SK-N-SH (cell line): ENCODE results near the gene PRG2. TPM values are rescaled to one million over a fixed set of nuclear protein-coding genes. Genes with fewer than 3 reads are reported as not detected.

Source experiments
- CTCF ChIA-PET: fragments of 300-600, 350-600 bp; formaldehyde crosslinking; extraction: SDS; loops from one replicate; lab custom pipeline; 2021; lab: Yijun Ruan, JAX
- POLR2A ChIA-PET: fragments of 350-600 bp; sonication (Branson Sonifier 250); formaldehyde crosslinking; extraction: SDS; loops from one replicate; lab custom pipeline; 2020; ENCODE audit warnings: antibody characterized with exemption, inconsistent platforms; lab: Yijun Ruan, JAX
- DNase-seq: peaks from one replicate; pipeline ENCODE4 v3.0.0; 2012
- H2AFZ ChIP-seq: fragments of 200-600 bp; sonication (generic); 2 replicates; pipeline ENCODE4 v1.8.1; 2016; ENCODE audit warnings: antibody characterized with exemption, mild to moderate bottlenecking, low read depth
- H3F3A ChIP-seq: fragments of 200-600 bp; sonication (generic); replicated peaks from 2 replicates; pipeline ENCODE3; 2016; ENCODE audit warnings: antibody characterized with exemption, mild to moderate bottlenecking; ENCODE audit not compliant: insufficient read depth
- H3K27ac ChIP-seq, 2 experiments: fragments of 200-500 bp in 1 of 2; fragments of 200-600 bp in 1 of 2; sonication (Bioruptor generic) in 1 of 2; sonication (generic), shearing (Covaris generic) in 1 of 2; 2 replicates each; pipeline versions ENCODE4 v1.5.1 to v1.6.1; 2014 to 2016; ENCODE audit warnings: low read depth in 2 of 2, inconsistent platforms in 1 of 2, low read length in 1 of 2, mild to moderate bottlenecking in 1 of 2, mixed read lengths in 1 of 2
- H3K27me3 ChIP-seq: fragments of 200-600 bp; sonication (generic), shearing (Covaris generic); 2 replicates; pipeline ENCODE4 v1.6.1; 2016; ENCODE audit warnings: mixed run types; ENCODE audit not compliant: insufficient read depth
- H3K36me3 ChIP-seq, 2 experiments: fragments of 200-500 bp in 1 of 2; fragments of 200-600 bp in 1 of 2; sonication (Bioruptor generic) in 1 of 2; sonication (generic) in 1 of 2; replicated peaks in 1 of 2; 2 replicates each; pipeline versions ENCODE3 to v1.5.1; 2014 to 2016; ENCODE audit warnings: low read length in 1 of 2, mild to moderate bottlenecking in 1 of 2; ENCODE audit not compliant: insufficient read depth in 2 of 2, control insufficient read depth in 1 of 2
- H3K4me1 ChIP-seq, 2 experiments: fragments of 200-500 bp in 1 of 2; fragments of 200-600 bp in 1 of 2; sonication (Bioruptor generic) in 1 of 2; sonication (generic), shearing (Covaris generic) in 1 of 2; 2 replicates each; pipeline versions ENCODE4 v1.5.1 to v1.6.1; 2014 to 2016; ENCODE audit warnings: low read depth in 1 of 2, low read length in 1 of 2, mixed run types in 1 of 2; ENCODE audit not compliant: insufficient read depth in 2 of 2, control insufficient read depth in 1 of 2
- H3K4me2 ChIP-seq: fragments of 200-600 bp; sonication (generic), shearing (Covaris generic); 2 replicates; pipeline ENCODE4 v1.6.1; 2017; ENCODE audit warnings: mixed run types
- H3K4me3 ChIP-seq, 2 experiments: fragments of 200-500 bp in 1 of 2; fragments of 200-600 bp in 1 of 2; sonication (Bioruptor generic) in 1 of 2; sonication (generic), shearing (Covaris generic) in 1 of 2; 2 replicates each; pipeline versions ENCODE4 v1.5.1 to v1.8.1; 2014 to 2016; ENCODE audit warnings: low read depth in 2 of 2, inconsistent platforms in 1 of 2, low read length in 1 of 2, mild to moderate bottlenecking in 1 of 2, mixed read lengths in 1 of 2, moderate library complexity in 1 of 2
- H3K79me2 ChIP-seq: fragments of 200-600 bp; sonication (generic); 2 replicates; pipeline ENCODE4 v1.8.1; 2017; ENCODE audit warnings: mild to moderate bottlenecking; ENCODE audit not compliant: insufficient read depth
- H3K9ac ChIP-seq: fragments of 200-600 bp; sonication (generic); 2 replicates; pipeline ENCODE4 v1.6.1; 2017; ENCODE audit warnings: mixed run types
- H3K9me2 ChIP-seq: fragments of 200-600 bp; sonication (generic); 2 replicates; pipeline ENCODE4 v1.6.1; 2017; ENCODE audit warnings: mixed run types
- H3K9me3 ChIP-seq: fragments of 200-600 bp; sonication (generic); 2 replicates; pipeline ENCODE4 v1.6.1; 2017; ENCODE audit warnings: mixed run types, mild to moderate bottlenecking, moderate library complexity
- H4K20me1 ChIP-seq: fragments of 200-600 bp; sonication (generic); 2 replicates; pipeline ENCODE4 v1.6.1; 2017; ENCODE audit warnings: mild to moderate bottlenecking, mixed run types; ENCODE audit not compliant: insufficient read depth
- ELF1 ChIP-seq: IDR thresholded peaks from 2 replicates; pipeline ENCODE4 v1.4.0; 2012
- EZH2phosphoT487 ChIP-seq: fragments of 200-600 bp; sonication (generic); IDR thresholded peaks from 2 replicates; pipeline ENCODE4 v1.6.1; 2017; ENCODE audit warnings: low read depth, mixed run types, mild to moderate bottlenecking, antibody characterized with exemption, moderate library complexity, borderline replicate concordance
- FOXJ3 ChIP-seq: sonication (generic); formaldehyde crosslinking; IDR thresholded peaks from 2 replicates; pipeline ENCODE4 v1.5.1; 2020; ENCODE audit warnings: mild to moderate bottlenecking, missing genetic modification reagents
- FOXM1 ChIP-seq: IDR thresholded peaks from 2 replicates; pipeline ENCODE4 v1.4.0; 2012; ENCODE audit warnings: low read depth, mild to moderate bottlenecking
- GATA2 ChIP-seq: sonication (generic); formaldehyde crosslinking; IDR thresholded peaks from 2 replicates; pipeline ENCODE4 v1.5.0; 2020; ENCODE audit warnings: mild to moderate bottlenecking, missing genetic modification reagents
- MXI1 ChIP-seq: IDR thresholded peaks from 2 replicates; pipeline ENCODE4 v1.6.1; 2012; ENCODE audit warnings: mild to moderate bottlenecking, low read depth, low read length, improper control_type of control experiment
- NFIC ChIP-seq: IDR thresholded peaks from 2 replicates; pipeline ENCODE4 v1.4.0; 2012; ENCODE audit warnings: borderline replicate concordance
- NRF1 ChIP-seq: IDR thresholded peaks from 2 replicates; pipeline ENCODE4 v1.6.1; 2012; ENCODE audit warnings: low read depth, mild to moderate bottlenecking, low read length
- PBX3 ChIP-seq: IDR thresholded peaks from 2 replicates; pipeline ENCODE4; 2012
- POLR2AphosphoS5 ChIP-seq: IDR thresholded peaks from 2 replicates; pipeline ENCODE4 v1.6.1; 2012; ENCODE audit warnings: low read depth, low read length
- RFX5 ChIP-seq: IDR thresholded peaks from 2 replicates; pipeline ENCODE4 v1.6.1; 2012; ENCODE audit warnings: mild to moderate bottlenecking, improper control_type of control experiment, low read length
- SIN3A ChIP-seq: IDR thresholded peaks from 2 replicates; pipeline ENCODE4 v1.6.1; 2012; ENCODE audit warnings: low read depth, mild to moderate bottlenecking, low read length, moderate library complexity, borderline replicate concordance
- TAF1 ChIP-seq: IDR thresholded peaks from 2 replicates; pipeline ENCODE4 v1.6.1; 2012; ENCODE audit warnings: low read depth, mild to moderate bottlenecking, low read length, moderate library complexity, borderline replicate concordance
- TCF12 ChIP-seq: IDR thresholded peaks from 2 replicates; pipeline ENCODE4 v1.4.0; 2012
- USF2 ChIP-seq: fragments of 150-350 bp; IDR thresholded peaks from 2 replicates; pipeline ENCODE4 v1.6.1; 2017; ENCODE audit warnings: antibody characterized with exemption, low read length, low read depth, borderline replicate concordance
- YY1 ChIP-seq: IDR thresholded peaks from 2 replicates; pipeline ENCODE4 v1.4.0; 2012; ENCODE audit warnings: low read depth, mild to moderate bottlenecking
- ZBTB33 ChIP-seq: IDR thresholded peaks from 2 replicates; pipeline ENCODE4 v1.4.0; 2012; ENCODE audit warnings: low read depth, borderline replicate concordance
- WGBS: methylation state at CpG from one replicate; pipeline ENCODE4 v1.1.6; 2017; ENCODE audit warnings: low lambda C conversion rate; 5-methylcytosine and 5-hydroxymethylcytosine counted together
- polyA plus RNA-seq, 3 experiments: library from polyadenylated mRNA; depleted of rRNA; stranded (reverse); fragments of >200 nt; gene quantifications; 2 replicates each; pipeline ENCODE4 v1.2.3, GENCODE V29; 2012

Gene PRG2
- polyA plus RNA-seq, 1 of the 3 experiments (the other 2 are of a cell fraction), result not detected

GRCh38 chr11:57358991-57359390 is 31.5 kb downstream of the PRG2 start:
- Histone ChIP-seq H3K9ac (no peak overlapping the region), H3K27me3 (peaks cover 9% of the 10 kb centered on the region; the same call in 1 of the 2 replicates), H3F3A (no peaks in the 10 kb centered on the region), H3K4me3 (no peak overlapping the region), H3K9me3 (no peaks in the 10 kb centered on the region), H3K79me2 (no peaks in the 10 kb centered on the region), H4K20me1 (no peaks in the 10 kb centered on the region), H2AFZ (no peak overlapping the region), H3K4me2 (no peak overlapping the region), H3K9me2 (no peaks in the 10 kb centered on the region), H3K27ac (no peak overlapping the region), H3K36me3 (no peaks in the 10 kb centered on the region), H3K4me1 (no peaks in the 10 kb centered on the region; a peak in 1 of 4 replicates)
- DNase-seq, result no peak
- POLR2A ChIA-PET, result no interaction called here
- 42% methylated on average over 6 of the region's 9 CpGs for WGBS
- CTCF ChIA-PET, result interaction anchor here (0.9 to 7.1 kb wide), 3 partner anchors 9 to 254 kb away, joined by 3 to 33 read pairs (median 8); no protein-coding TSS in a partner anchor
- TF ChIP-seq PBX3 (no peak), NRF1 (no peak), TAF1 (no peak)

GRCh38 chr11:57358543-57358961 is 31.9 kb downstream of the PRG2 start:
- Histone ChIP-seq H3F3A (no peaks in the 10 kb centered on the region), H3K9me2 (no peaks in the 10 kb centered on the region), H3K4me2 (no peak overlapping the region), H3K9me3 (no peaks in the 10 kb centered on the region), H3K36me3 (no peaks in the 10 kb centered on the region), H4K20me1 (no peaks in the 10 kb centered on the region), H2AFZ (no peak overlapping the region), H3K27ac (no peak overlapping the region), H3K79me2 (no peaks in the 10 kb centered on the region), H3K4me3 (no peak overlapping the region), H3K9ac (no peak overlapping the region), H3K4me1 (no peaks in the 10 kb centered on the region; a peak in 1 of 4 replicates), H3K27me3 (peaks cover 5% of the 10 kb centered on the region; the same call in 1 of the 2 replicates)
- no peak for DNase-seq
- POLR2A ChIA-PET, result no interaction called here
- WGBS, result 55% methylated on average over 9 of the region's 9 CpGs
- CTCF ChIA-PET, result interaction anchor here (1.3 to 7.1 kb wide), 3 partner anchors 9 to 62 kb away, joined by 3 to 33 read pairs (median 8); no protein-coding TSS in a partner anchor
- 0 out of 2 replicates have a peak, but pooled peaks have one; percentile 17 for TF ChIP-seq PBX3
- no peak for TF ChIP-seq NFIC

- DNase-seq, result no peak
- POLR2A ChIA-PET, result no interaction called here
- Histone ChIP-seq H3F3A (no peaks in the 10 kb centered on the region), H3K27ac (no peak overlapping the region), H3K9ac (no peak overlapping the region), H2AFZ (no peak overlapping the region), H3K4me2 (no peak overlapping the region), H3K36me3 (no peaks in the 10 kb centered on the region), H3K4me3 (no peak overlapping the region), H3K9me3 (no peaks in the 10 kb centered on the region), H4K20me1 (no peaks in the 10 kb centered on the region), H3K9me2 (no peaks in the 10 kb centered on the region), H3K4me1 (no peaks in the 10 kb centered on the region; a peak in 1 of 4 replicates), H3K79me2 (no peaks in the 10 kb centered on the region), H3K27me3 (peaks cover 4% of the 10 kb centered on the region; the same call in 1 of the 2 replicates)
- WGBS, result 63% methylated on average over 6 of the region's 6 CpGs
- CTCF ChIA-PET, result interaction anchor here (1.1 to 7.1 kb wide), 6 partner anchors 8 to 99 kb away, joined by 3 to 33 read pairs (median 8); no protein-coding TSS in a partner anchor
- no peak for TF ChIP-seq FOXJ3 (CRISPR knock-in tag)
- TF ChIP-seq MXI1, result no peak
- TF ChIP-seq YY1, result no peak
- no peak for TF ChIP-seq EZH2phosphoT487
- TF ChIP-seq TCF12, result no peak
- TF ChIP-seq FOXM1, result no peak
- no peak for TF ChIP-seq USF2
- TF ChIP-seq ZBTB33, result no peak
- TF ChIP-seq SIN3A, result no peak
- no peak for TF ChIP-seq POLR2AphosphoS5
- TF ChIP-seq GATA2, result no peak
- no peak for TF ChIP-seq RFX5
- TF ChIP-seq ELF1, result no peak
- TF ChIP-seq TAF1, result no peak
Measured at GRCh38 chr11:57357856-57358255, 32.6 kb downstream of the PRG2 start.
